Measurements from ENCODE around the gene FSIP1. TPM values are rescaled to one million over a fixed set of nuclear protein-coding genes. Genes with fewer than 3 reads are reported as not detected.

FSIP1 gene
- polyA plus RNA-seq, 3 donors = 1.4 to 2.6 (median 2.0) TPM

GRCh38 chr15:39699516-39700374, 82.9 kb downstream of the FSIP1 start:
- no peak for DNase-seq (ENCODE audit: extremely low read depth in 1 of 11, low read depth in 9 of 11, low spot score in 4 of 11)

GRCh38 chr15:39698444-39699390, 83.9 kb downstream of the FSIP1 start:
- no peak for DNase-seq (ENCODE audit: extremely low read depth in 1 of 11, low read depth in 9 of 11, low spot score in 4 of 11)

GRCh38 chr15:39697509-39697908, 85.1 kb downstream of the FSIP1 start:
- no peak for DNase-seq (ENCODE audit: extremely low read depth in 1 of 11, low read depth in 9 of 11, low spot score in 4 of 11)

- DNase-seq (ENCODE audit: extremely low read depth in 1 of 11, low read depth in 9 of 11, low spot score in 4 of 11) = no peak
Observed at GRCh38 chr15:39695793-39696192, 86.8 kb downstream of the FSIP1 start.

- peak in 9 of 11 donors; percentile 15 to 46 (median 38) for DNase-seq (ENCODE audit: extremely low read depth in 1 of 11, low read depth in 9 of 11, low spot score in 4 of 11)
Observed at GRCh38 chr15:39692356-39693327, 90.0 kb downstream of the FSIP1 start.

GRCh38 chr15:39690881-39691634, 91.6 kb downstream of the FSIP1 start:
- no peak for DNase-seq (ENCODE audit: extremely low read depth in 1 of 11, low read depth in 9 of 11, low spot score in 4 of 11)

GRCh38 chr15:39687965-39688364, 94.7 kb downstream of the FSIP1 start:
- DNase-seq (ENCODE audit: extremely low read depth in 1 of 11, low read depth in 9 of 11, low spot score in 4 of 11) = no peak

- peak in 9 of 11 donors; percentile 35 to 70 (median 43) for DNase-seq (ENCODE audit: extremely low read depth in 1 of 11, low read depth in 9 of 11, low spot score in 4 of 11)
Observed at GRCh38 chr15:39685999-39686613, 96.5 kb downstream of the FSIP1 start.

GRCh38 chr15:39685367-39685766, 97.3 kb downstream of the FSIP1 start:
- no peak for DNase-seq (ENCODE audit: extremely low read depth in 1 of 11, low read depth in 9 of 11, low spot score in 4 of 11)

GRCh38 chr15:39684233-39684632, 98.4 kb downstream of the FSIP1 start:
- no peak for DNase-seq (ENCODE audit: extremely low read depth in 1 of 11, low read depth in 9 of 11, low spot score in 4 of 11)

- no peak for DNase-seq (ENCODE audit: extremely low read depth in 1 of 11, low read depth in 9 of 11, low spot score in 4 of 11)
Observed at GRCh38 chr15:39682366-39682765, 100.3 kb downstream of the FSIP1 start.

- no peak for DNase-seq (ENCODE audit: extremely low read depth in 1 of 11, low read depth in 9 of 11, low spot score in 4 of 11)
Observed at GRCh38 chr15:39680868-39681267, 101.8 kb downstream of the FSIP1 start.

- no peak for DNase-seq (ENCODE audit: extremely low read depth in 1 of 11, low read depth in 9 of 11, low spot score in 4 of 11)
Observed at GRCh38 chr15:39672666-39673065, 110.0 kb downstream of the FSIP1 start.

GRCh38 chr15:39672184-39672583, 110.5 kb downstream of the FSIP1 start:
- DNase-seq (ENCODE audit: extremely low read depth in 1 of 11, low read depth in 9 of 11, low spot score in 4 of 11) = no peak

- no peak for DNase-seq (ENCODE audit: extremely low read depth in 1 of 11, low read depth in 9 of 11, low spot score in 4 of 11)
Observed at GRCh38 chr15:39670687-39671086, 112.0 kb downstream of the FSIP1 start.

- no peak for DNase-seq (ENCODE audit: extremely low read depth in 1 of 11, low read depth in 9 of 11, low spot score in 4 of 11)
Observed at GRCh38 chr15:39669661-39670060, 113.0 kb downstream of the FSIP1 start.

GRCh38 chr15:39669241-39669640, 113.4 kb downstream of the FSIP1 start:
- no peak for DNase-seq (ENCODE audit: extremely low read depth in 1 of 11, low read depth in 9 of 11, low spot score in 4 of 11)

- DNase-seq (ENCODE audit: extremely low read depth in 1 of 11, low read depth in 9 of 11, low spot score in 4 of 11) = no peak
Observed at GRCh38 chr15:39668457-39668856, 114.2 kb downstream of the FSIP1 start.

Measured in renal cortex interstitium (tissue), 11 donors.